Stimulated activated naive CD8-positive, alpha-beta T cell treated with anti-CD3 and anti-CD28 coated beads, Interleukin-15, Interleukin-2, amounts not matched to agents 100 ng/mL and 50 ng/mL, for 24 hours (primary cell): ENCODE data around the gene ESR1.
A peak's percentile ranks its signal among the peaks of the same experiment; 100 is the strongest.

ENCODE experiments used
- H3K27ac Mint-ChIP-seq: one replicate; pipeline ENCODE4 v1.8.0; 2021; ENCODE audit warnings: mild to moderate bottlenecking, mixed read lengths
- H3K27me3 Mint-ChIP-seq: one replicate; pipeline ENCODE4 v1.8.0; 2021; ENCODE audit warnings: mixed read lengths
- H3K36me3 Mint-ChIP-seq: one replicate; pipeline ENCODE4 v1.8.0; 2021; ENCODE audit warnings: low read depth, mixed read lengths
- H3K4me1 Mint-ChIP-seq: one replicate; pipeline ENCODE4 v1.8.0; 2021; ENCODE audit warnings: low read depth, mixed read lengths
- H3K4me3 Mint-ChIP-seq: one replicate; pipeline ENCODE4 v1.8.0; 2021; ENCODE audit warnings: mild to moderate bottlenecking, mixed read lengths
- H3K9me3 Mint-ChIP-seq: one replicate; pipeline ENCODE4 v1.8.0; 2021; ENCODE audit warnings: mixed read lengths

Gene ESR1

GRCh38 chr6:152142105-152142504 is 334.6 kb downstream of the ESR1 start:
- Mint-ChIP-seq H3K27ac (no peak overlapping the region), H3K36me3 (peaks cover 38% of the 10 kb centered on the region), H3K4me1 (no peaks in the 10 kb centered on the region), H3K4me3 (no peak overlapping the region), H3K27me3 (no peaks in the 10 kb centered on the region), H3K9me3 (no peaks in the 10 kb centered on the region)

- H3K27ac Mint-ChIP-seq, result no peak overlapping the region
- H3K4me3 Mint-ChIP-seq, result no peak overlapping the region
- H3K36me3 Mint-ChIP-seq, result peaks cover 44% of the 10 kb centered on the region
- no peaks in the 10 kb centered on the region for H3K27me3 Mint-ChIP-seq
- no peaks in the 10 kb centered on the region for H3K9me3 Mint-ChIP-seq
- no peaks in the 10 kb centered on the region for H3K4me1 Mint-ChIP-seq
These were observed 335.9 kb downstream of the ESR1 start for GRCh38 chr6:152143359-152143758.

- Mint-ChIP-seq H3K4me3 (no peak overlapping the region), H3K4me1 (no peaks in the 10 kb centered on the region), H3K27me3 (no peaks in the 10 kb centered on the region), H3K9me3 (no peaks in the 10 kb centered on the region), H3K27ac (no peak overlapping the region), H3K36me3 (peaks cover 48% of the 10 kb centered on the region)
These were observed 338.9 kb downstream of the ESR1 start for GRCh38 chr6:152146385-152146784.

- H3K4me1 Mint-ChIP-seq, result no peaks in the 10 kb centered on the region
- no peaks in the 10 kb centered on the region for H3K27me3 Mint-ChIP-seq
- H3K36me3 Mint-ChIP-seq, result peaks cover 54% of the 10 kb centered on the region
- H3K9me3 Mint-ChIP-seq, result no peaks in the 10 kb centered on the region
- H3K27ac Mint-ChIP-seq, result no peak overlapping the region
- no peak overlapping the region for H3K4me3 Mint-ChIP-seq
These were observed 339.8 kb downstream of the ESR1 start for GRCh38 chr6:152147269-152147668.

- no peak overlapping the region for H3K4me3 Mint-ChIP-seq
- H3K4me1 Mint-ChIP-seq, result no peaks in the 10 kb centered on the region
- H3K9me3 Mint-ChIP-seq, result no peaks in the 10 kb centered on the region
- H3K36me3 Mint-ChIP-seq, result peaks cover 55% of the 10 kb centered on the region
- no peaks in the 10 kb centered on the region for H3K27me3 Mint-ChIP-seq
- H3K27ac Mint-ChIP-seq, result no peak overlapping the region
These were observed 340.9 kb downstream of the ESR1 start for GRCh38 chr6:152148412-152148811.

GRCh38 chr6:152150196-152150595 is 342.7 kb downstream of the ESR1 start:
- H3K4me1 Mint-ChIP-seq, result no peaks in the 10 kb centered on the region
- H3K4me3 Mint-ChIP-seq, result no peak overlapping the region
- H3K36me3 Mint-ChIP-seq, result peaks cover 52% of the 10 kb centered on the region
- no peaks in the 10 kb centered on the region for H3K27me3 Mint-ChIP-seq
- no peak overlapping the region for H3K27ac Mint-ChIP-seq
- no peaks in the 10 kb centered on the region for H3K9me3 Mint-ChIP-seq

GRCh38 chr6:152151920-152152319 is 344.4 kb downstream of the ESR1 start:
- Mint-ChIP-seq H3K9me3 (no peaks in the 10 kb centered on the region), H3K4me3 (no peak overlapping the region)

GRCh38 chr6:152154559-152155356 is 347.3 kb downstream of the ESR1 start:
- Mint-ChIP-seq H3K27me3 (no peaks in the 10 kb centered on the region), H3K9me3 (no peaks in the 10 kb centered on the region), H3K27ac (no peak overlapping the region), H3K4me1 (peaks cover 3% of the 10 kb centered on the region), H3K36me3 (peaks cover 43% of the 10 kb centered on the region), H3K4me3 (no peak overlapping the region)

More at GRCh38 chr6:152151920-152152319, 344.4 kb downstream of the ESR1 start:
- Mint-ChIP-seq H3K36me3 (peaks cover 53% of the 10 kb centered on the region), H3K27ac (no peak overlapping the region), H3K4me1 (no peaks in the 10 kb centered on the region), H3K27me3 (no peaks in the 10 kb centered on the region)

GRCh38 chr6:152155792-152156191 is 348.3 kb downstream of the ESR1 start:
- Mint-ChIP-seq H3K4me1 (peaks cover 11% of the 10 kb centered on the region), H3K4me3 (no peak overlapping the region), H3K36me3 (peaks cover 40% of the 10 kb centered on the region), H3K9me3 (no peaks in the 10 kb centered on the region), H3K27ac (no peak overlapping the region), H3K27me3 (no peaks in the 10 kb centered on the region)

GRCh38 chr6:152160346-152160745 is 352.9 kb downstream of the ESR1 start:
- peaks cover 24% of the 10 kb centered on the region for H3K4me1 Mint-ChIP-seq
- no peaks in the 10 kb centered on the region for H3K27me3 Mint-ChIP-seq
- peak overlapping the region; percentile 88 for H3K27ac Mint-ChIP-seq
- H3K36me3 Mint-ChIP-seq, result peaks cover 42% of the 10 kb centered on the region
- no peak overlapping the region for H3K4me3 Mint-ChIP-seq
- no peaks in the 10 kb centered on the region for H3K9me3 Mint-ChIP-seq

GRCh38 chr6:152161501-152161900 is 354.0 kb downstream of the ESR1 start:
- Mint-ChIP-seq H3K9me3 (no peaks in the 10 kb centered on the region), H3K27me3 (no peaks in the 10 kb centered on the region), H3K4me1 (peaks cover 28% of the 10 kb centered on the region), H3K36me3 (peaks cover 44% of the 10 kb centered on the region), H3K4me3 (no peak overlapping the region), H3K27ac (peak overlapping the region; percentile 65)

- Mint-ChIP-seq H3K4me3 (no peak overlapping the region), H3K4me1 (peaks cover 24% of the 10 kb centered on the region), H3K36me3 (peaks cover 44% of the 10 kb centered on the region), H3K27me3 (no peaks in the 10 kb centered on the region), H3K27ac (no peak overlapping the region), H3K9me3 (no peaks in the 10 kb centered on the region)
These were observed 357.5 kb downstream of the ESR1 start for GRCh38 chr6:152164957-152165356.

- Mint-ChIP-seq H3K36me3 (peaks cover 55% of the 10 kb centered on the region), H3K27me3 (no peaks in the 10 kb centered on the region), H3K4me3 (no peak overlapping the region), H3K9me3 (peaks cover 9% of the 10 kb centered on the region), H3K4me1 (peaks cover 28% of the 10 kb centered on the region), H3K27ac (no peak overlapping the region)
These were observed 359.0 kb downstream of the ESR1 start for GRCh38 chr6:152166497-152166896.

- H3K27me3 Mint-ChIP-seq, result no peaks in the 10 kb centered on the region
These were observed 359.4 kb downstream of the ESR1 start for GRCh38 chr6:152166897-152167296.

GRCh38 chr6:152167641-152168603 is 360.4 kb downstream of the ESR1 start:
- H3K9me3 Mint-ChIP-seq, result peaks cover 9% of the 10 kb centered on the region
- H3K27ac Mint-ChIP-seq, result no peak overlapping the region

More at GRCh38 chr6:152166897-152167296, 359.4 kb downstream of the ESR1 start:
- no peak overlapping the region for H3K27ac Mint-ChIP-seq
- H3K9me3 Mint-ChIP-seq, result peaks cover 9% of the 10 kb centered on the region
- H3K4me3 Mint-ChIP-seq, result no peak overlapping the region
- peaks cover 28% of the 10 kb centered on the region for H3K4me1 Mint-ChIP-seq
- H3K36me3 Mint-ChIP-seq, result peaks cover 59% of the 10 kb centered on the region

More at GRCh38 chr6:152167641-152168603, 360.4 kb downstream of the ESR1 start:
- Mint-ChIP-seq H3K27me3 (no peaks in the 10 kb centered on the region), H3K36me3 (peaks cover 59% of the 10 kb centered on the region), H3K4me3 (no peak overlapping the region), H3K4me1 (peaks cover 30% of the 10 kb centered on the region)
